Transverse colon (tissue), 4 donors: Measurements from ENCODE around the gene OAF.

Source experiments
- EP300 ChIP-seq: sonication (generic); formaldehyde crosslinking; IDR thresholded peaks from one replicate; pipeline ENCODE4 v1.6.1; 2017; ENCODE audit warnings: antibody characterized with exemption, low read depth
- POLR2A ChIP-seq: fragments of 450-650 bp; IDR thresholded peaks from one replicate; pipeline ENCODE4 v1.6.1; 2016; ENCODE audit warnings: antibody characterized with exemption, mild to moderate bottlenecking, moderate library complexity
- POLR2AphosphoS5 ChIP-seq, 3 donors: sonication (generic); formaldehyde crosslinking; IDR thresholded peaks; one replicate each; pipeline ENCODE4 v1.6.1; 2016; ENCODE audit warnings: antibody characterized with exemption in 3 of 3
- TF ChIP-seq, protein P1 (sequence below), 5 experiments: fragments of 200-600 bp in 3 of 5; fragments of 450-650 bp in 2 of 5; sonication (generic) in 3 of 5; IDR thresholded peaks; 1 replicate in 2 of 5; 2 replicates in 3 of 5; pipeline ENCODE4 v1.5.1; 2016 to 2017; ENCODE audit warnings: antibody characterized with exemption in 5 of 5, inconsistent platforms in 3 of 5, mild to moderate bottlenecking in 2 of 5, moderate library complexity in 1 of 5

DNA sequence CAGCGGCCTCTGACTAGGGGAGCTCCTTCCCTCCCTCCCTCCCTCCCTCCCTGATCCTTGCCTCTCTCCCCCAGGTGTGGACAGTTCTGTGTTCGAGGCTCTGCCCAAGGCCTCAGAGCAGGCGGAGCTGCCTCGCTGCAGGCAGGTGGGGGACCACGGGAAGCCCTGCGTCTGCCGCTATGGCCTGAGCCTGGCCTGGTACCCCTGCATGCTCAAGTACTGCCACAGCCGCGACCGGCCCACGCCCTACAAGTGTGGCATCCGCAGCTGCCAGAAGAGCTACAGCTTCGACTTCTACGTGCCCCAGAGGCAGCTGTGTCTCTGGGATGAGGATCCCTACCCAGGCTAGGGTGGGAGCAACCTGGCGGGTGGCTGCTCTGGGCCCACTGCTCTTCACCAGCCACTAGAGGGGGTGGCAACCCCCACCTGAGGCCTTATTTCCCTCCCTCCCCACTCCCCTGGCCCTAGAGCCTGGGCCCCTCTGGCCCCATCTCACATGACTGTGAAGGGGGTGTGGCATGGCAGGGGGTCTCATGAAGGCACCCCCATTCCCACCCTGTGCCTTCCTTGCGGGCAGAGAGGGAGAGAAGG is 18.1 kb downstream of the OAF start:
- TF ChIP-seq, protein P1, sequence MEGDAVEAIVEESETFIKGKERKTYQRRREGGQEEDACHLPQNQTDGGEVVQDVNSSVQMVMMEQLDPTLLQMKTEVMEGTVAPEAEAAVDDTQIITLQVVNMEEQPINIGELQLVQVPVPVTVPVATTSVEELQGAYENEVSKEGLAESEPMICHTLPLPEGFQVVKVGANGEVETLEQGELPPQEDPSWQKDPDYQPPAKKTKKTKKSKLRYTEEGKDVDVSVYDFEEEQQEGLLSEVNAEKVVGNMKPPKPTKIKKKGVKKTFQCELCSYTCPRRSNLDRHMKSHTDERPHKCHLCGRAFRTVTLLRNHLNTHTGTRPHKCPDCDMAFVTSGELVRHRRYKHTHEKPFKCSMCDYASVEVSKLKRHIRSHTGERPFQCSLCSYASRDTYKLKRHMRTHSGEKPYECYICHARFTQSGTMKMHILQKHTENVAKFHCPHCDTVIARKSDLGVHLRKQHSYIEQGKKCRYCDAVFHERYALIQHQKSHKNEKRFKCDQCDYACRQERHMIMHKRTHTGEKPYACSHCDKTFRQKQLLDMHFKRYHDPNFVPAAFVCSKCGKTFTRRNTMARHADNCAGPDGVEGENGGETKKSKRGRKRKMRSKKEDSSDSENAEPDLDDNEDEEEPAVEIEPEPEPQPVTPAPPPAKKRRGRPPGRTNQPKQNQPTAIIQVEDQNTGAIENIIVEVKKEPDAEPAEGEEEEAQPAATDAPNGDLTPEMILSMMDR (IDR thresholded peaks at IDR 0.05), result no peak
- TF ChIP-seq POLR2AphosphoS5 (IDR thresholded peaks at IDR 0.05), result no peak
- no peak for TF ChIP-seq EP300
- TF ChIP-seq POLR2A, result no peak
